HL-60 (cell line): Measurements from ENCODE around the gene PDHX.

Experiments
- CTCF ChIP-seq: IDR thresholded peaks from one replicate; pipeline ENCODE4 v1.5.1; 2011; ENCODE audit warnings: low read length, control low read depth, inconsistent platforms; ENCODE audit not compliant: insufficient read depth
- POLR2AphosphoS5 ChIP-seq: IDR thresholded peaks from 2 replicates; pipeline ENCODE4 v1.6.1; 2012; ENCODE audit warnings: low read depth
- REST ChIP-seq: IDR thresholded peaks from 2 replicates; pipeline ENCODE4 v1.6.1; 2012; ENCODE audit warnings: low read depth; ENCODE audit not compliant: insufficient replicate concordance

GRCh38 chr11:35033011-35033410 lies 116.6 kb downstream of the PDHX start:
- TF ChIP-seq CTCF (no peak), POLR2AphosphoS5 (no peak), REST (no peak)
